Stomach (tissue), 4 donors: ENCODE results near the gene GTF2E1.

ENCODE experiments used
- EP300 ChIP-seq: sonication (generic); formaldehyde crosslinking; IDR thresholded peaks from one replicate; pipeline ENCODE4 v1.6.1; 2017; ENCODE audit warnings: antibody characterized with exemption
- POLR2A ChIP-seq, 4 donors: fragments of 450-650 bp; IDR thresholded peaks; one replicate each; pipeline ENCODE4 v1.6.1; 2016; ENCODE audit warnings: antibody characterized with exemption in 4 of 4, control low read depth in 2 of 4, mild to moderate bottlenecking in 1 of 4, moderate library complexity in 1 of 4
- POLR2AphosphoS5 ChIP-seq, 3 donors: sonication (generic); formaldehyde crosslinking; IDR thresholded peaks; one replicate each; pipeline ENCODE4 v1.6.1; 2016; ENCODE audit warnings: antibody characterized with exemption in 3 of 3
- TF ChIP-seq, protein P1 (sequence below), 7 experiments: fragments of 450-650 bp in 4 of 7; fragments of 200-600 bp in 3 of 7; sonication (generic) in 3 of 7; IDR thresholded peaks; one replicate each; pipeline ENCODE4 v1.5.1; 2016 to 2019; ENCODE audit warnings: antibody characterized with exemption in 7 of 7, control low read depth in 2 of 7, mild to moderate bottlenecking in 1 of 7

DNA sequence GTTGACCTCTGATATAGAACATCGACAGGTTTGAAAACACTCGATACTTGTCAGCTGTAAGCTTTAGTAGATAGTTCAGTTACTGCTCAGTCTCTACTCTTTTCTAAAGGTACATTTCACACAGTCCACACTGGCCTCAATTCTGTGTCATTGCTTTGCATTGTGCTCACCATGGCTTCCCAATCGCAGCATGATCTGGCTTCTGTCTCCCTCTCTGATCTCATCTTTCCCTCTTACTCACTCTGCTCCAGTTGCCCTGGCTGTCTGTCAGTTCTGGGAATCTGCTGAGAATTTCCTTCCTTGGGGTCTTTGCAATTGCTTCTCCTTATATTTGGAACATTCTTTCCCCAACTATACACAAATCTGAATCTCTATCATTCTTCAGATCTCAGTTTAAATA lies 80.6 kb downstream of the GTF2E1 start:
- TF ChIP-seq, protein P1, sequence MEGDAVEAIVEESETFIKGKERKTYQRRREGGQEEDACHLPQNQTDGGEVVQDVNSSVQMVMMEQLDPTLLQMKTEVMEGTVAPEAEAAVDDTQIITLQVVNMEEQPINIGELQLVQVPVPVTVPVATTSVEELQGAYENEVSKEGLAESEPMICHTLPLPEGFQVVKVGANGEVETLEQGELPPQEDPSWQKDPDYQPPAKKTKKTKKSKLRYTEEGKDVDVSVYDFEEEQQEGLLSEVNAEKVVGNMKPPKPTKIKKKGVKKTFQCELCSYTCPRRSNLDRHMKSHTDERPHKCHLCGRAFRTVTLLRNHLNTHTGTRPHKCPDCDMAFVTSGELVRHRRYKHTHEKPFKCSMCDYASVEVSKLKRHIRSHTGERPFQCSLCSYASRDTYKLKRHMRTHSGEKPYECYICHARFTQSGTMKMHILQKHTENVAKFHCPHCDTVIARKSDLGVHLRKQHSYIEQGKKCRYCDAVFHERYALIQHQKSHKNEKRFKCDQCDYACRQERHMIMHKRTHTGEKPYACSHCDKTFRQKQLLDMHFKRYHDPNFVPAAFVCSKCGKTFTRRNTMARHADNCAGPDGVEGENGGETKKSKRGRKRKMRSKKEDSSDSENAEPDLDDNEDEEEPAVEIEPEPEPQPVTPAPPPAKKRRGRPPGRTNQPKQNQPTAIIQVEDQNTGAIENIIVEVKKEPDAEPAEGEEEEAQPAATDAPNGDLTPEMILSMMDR (IDR thresholded peaks at IDR 0.05): no peak
- TF ChIP-seq EP300 (no peak), POLR2A (IDR thresholded peaks at IDR 0.05) (no peak), POLR2AphosphoS5 (IDR thresholded peaks at IDR 0.05) (no peak)
